HG03460 (cell line): ENCODE results near the gene CD48.

Source experiments
- ATAC-seq: cut with Tn5 transposase; IDR thresholded peaks from one replicate; pipeline ENCODE4 v1.9.1; 2021; ENCODE audit not compliant: unreplicated experiment

The CD48 gene

GRCh38 chr1:160711602-160712311, at the start of gene CD48:
CD48 (minus strand) TSS chr1:160711822; CDS start chr1:160711763, 59 bp downstream.
- no peak for ATAC-seq

GRCh38 chr1:160761046-160761445, 49.4 kb upstream of the CD48 start:
- ATAC-seq: no peak

GRCh38 chr1:160759740-160760139, 48.1 kb upstream of the CD48 start:
- no peak for ATAC-seq

- no peak for ATAC-seq
Observed at GRCh38 chr1:160758521-160758920, 46.9 kb upstream of the CD48 start.

GRCh38 chr1:160756849-160757201, 45.2 kb upstream of the CD48 start:
- ATAC-seq: no peak

GRCh38 chr1:160755911-160756848, 44.6 kb upstream of the CD48 start:
- no peak for ATAC-seq

GRCh38 chr1:160755461-160755860, 43.8 kb upstream of the CD48 start:
- no peak for ATAC-seq

- no peak for ATAC-seq
Observed at GRCh38 chr1:160753594-160753993, 42.0 kb upstream of the CD48 start.

- no peak for ATAC-seq
Observed at GRCh38 chr1:160752924-160753323, 41.3 kb upstream of the CD48 start.

GRCh38 chr1:160752406-160752805, 40.8 kb upstream of the CD48 start:
- no peak for ATAC-seq

- no peak for ATAC-seq
Observed at GRCh38 chr1:160750608-160751007, 39.0 kb upstream of the CD48 start.

- ATAC-seq: no peak
Observed at GRCh38 chr1:160748878-160749269, 37.3 kb upstream of the CD48 start.

GRCh38 chr1:160748181-160748877, 36.7 kb upstream of the CD48 start:
- no peak for ATAC-seq

- no peak for ATAC-seq
Observed at GRCh38 chr1:160747717-160748116, 36.1 kb upstream of the CD48 start.

- ATAC-seq: no peak
Observed at GRCh38 chr1:160746836-160747500, 35.3 kb upstream of the CD48 start.

GRCh38 chr1:160745551-160745950, 33.9 kb upstream of the CD48 start:
- no peak for ATAC-seq

- ATAC-seq: no peak
Observed at GRCh38 chr1:160744852-160745520, 33.4 kb upstream of the CD48 start.

GRCh38 chr1:160744199-160744851, 32.7 kb upstream of the CD48 start:
- ATAC-seq: peak; percentile 39

- no peak for ATAC-seq
Observed at GRCh38 chr1:160743266-160743665, 31.6 kb upstream of the CD48 start.
